Tibial nerve (tissue), 4 donors: ENCODE data around the gene DGUOK. TPM values are rescaled to one million over a fixed set of nuclear protein-coding genes. Genes with fewer than 3 reads are reported as not detected.

Experiments used
- DNase-seq, 2 donors: peaks; one replicate each; pipeline ENCODE4 v3.0.0-alpha.2; 2019; ENCODE audit warnings: low spot score in 2 of 2
- H3K27ac ChIP-seq, 4 donors: fragments of 200-600 bp; sonication (generic) in 3 of 4; one replicate each; pipeline ENCODE4 v1.5.1; 2017 to 2019; ENCODE audit warnings: mild to moderate bottlenecking in 1 of 4
- H3K27me3 ChIP-seq, 2 donors: fragments of 200-600 bp; sonication (generic) in 1 of 2; one replicate each; pipeline versions ENCODE4 v1.5.1 to v1.6.0; 2017 to 2019
- H3K36me3 ChIP-seq, 3 donors: fragments of 200-600 bp; sonication (generic); one replicate each; pipeline ENCODE4 v1.5.1; 2018 to 2019
- H3K4me1 ChIP-seq, 4 donors: fragments of 200-600 bp; sonication (generic) in 3 of 4; one replicate each; pipeline ENCODE4 v1.5.1; 2017 to 2019
- H3K4me3 ChIP-seq, 4 donors: fragments of 200-600 bp; sonication (generic) in 3 of 4; one replicate each; pipeline ENCODE4 v1.5.1; 2017 to 2019; ENCODE audit warnings: mild to moderate bottlenecking in 1 of 4, moderate library complexity in 1 of 4
- H3K9me3 ChIP-seq, 4 donors: fragments of 200-600 bp; sonication (generic) in 3 of 4; one replicate each; pipeline ENCODE4 v1.5.1; 2017 to 2019
- CTCF ChIP-seq, 5 experiments: fragments of 200-600 bp in 3 of 5; fragments of 450-650 bp in 2 of 5; sonication (generic) in 3 of 5; IDR thresholded peaks; one replicate each; pipeline ENCODE4 v1.5.1; 2016 to 2019; ENCODE audit warnings: antibody characterized with exemption in 5 of 5, mild to moderate bottlenecking in 3 of 5, moderate library complexity in 2 of 5
- EP300 ChIP-seq, 2 donors: sonication (generic); formaldehyde crosslinking; IDR thresholded peaks; one replicate each; pipeline ENCODE4 v1.6.1; 2017; ENCODE audit warnings: antibody characterized with exemption in 2 of 2, mild to moderate bottlenecking in 1 of 2
- POLR2A ChIP-seq, 2 donors: fragments of 450-650 bp; IDR thresholded peaks; one replicate each; pipeline ENCODE4 v1.6.1; 2017; ENCODE audit warnings: antibody characterized with exemption in 2 of 2, mild to moderate bottlenecking in 2 of 2, moderate library complexity in 2 of 2
- WGBS, 2 donors: methylation state at CpG; one replicate each; pipeline ENCODE4 v1.1.5; 2018; 5-methylcytosine and 5-hydroxymethylcytosine counted together
- total RNA-seq, 4 donors: library from RNA; depleted of rRNA; stranded (reverse); fragments of >200 nt; gene quantifications; one replicate each; pipeline ENCODE4 v1.1.0, GENCODE V29; 2016

DGUOK gene
- total RNA-seq, 4 donors from 2014 or later, result 36.9 to 63.9 (median 44.0) TPM

- Histone ChIP-seq H3K27me3 (no peaks in the 10 kb centered on the region), H3K4me1 (peaks cover 0 to 5% (median 1%) of the 10 kb centered on the region in 4 donors), H3K27ac (no peak overlapping the region), H3K9me3 (no peaks in the 10 kb centered on the region), H3K4me3 (no peak overlapping the region), H3K36me3 (no peaks in the 10 kb centered on the region)
- WGBS, 2 donors, result 73 to 76% methylated on average over 3 of the region's 3 CpGs
- TF ChIP-seq EP300 (IDR thresholded peaks at IDR 0.05) (no peak), POLR2A (IDR thresholded peaks at IDR 0.05) (no peak), CTCF (IDR thresholded peaks at IDR 0.05) (no peak)
- DNase-seq, result no peak
Observed at GRCh38 chr2:73993376-73993775, 66.7 kb downstream of the DGUOK start.

DNA sequence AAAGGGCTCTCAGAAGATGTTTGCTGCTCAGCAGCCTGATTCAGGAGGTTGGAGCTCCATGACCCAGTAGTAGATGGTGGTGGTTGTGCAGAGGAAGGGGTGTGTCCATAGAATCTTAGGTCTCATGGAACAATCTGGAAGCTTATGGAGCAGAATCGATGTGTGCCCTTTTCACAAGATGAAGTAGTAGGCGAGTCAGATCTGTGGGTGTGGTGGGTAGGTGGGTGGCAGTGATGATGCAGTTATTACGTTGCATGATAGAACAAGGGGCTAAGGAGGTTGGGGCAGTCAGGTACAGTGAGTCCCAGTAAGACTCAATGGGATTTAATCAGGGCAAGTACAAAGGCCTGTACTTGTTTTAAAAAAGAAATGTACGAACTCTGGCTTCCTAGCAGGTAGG lies 67.1 kb downstream of the DGUOK start:
- H3K27ac ChIP-seq, result no peak overlapping the region
- no peaks in the 10 kb centered on the region for H3K27me3 ChIP-seq
- H3K9me3 ChIP-seq, result no peaks in the 10 kb centered on the region
- no peaks in the 10 kb centered on the region for H3K36me3 ChIP-seq
- peaks cover 0 to 4% (median 0%) of the 10 kb centered on the region in 4 donors for H3K4me1 ChIP-seq
- H3K4me3 ChIP-seq, result no peak overlapping the region
- WGBS, 2 donors, result 78 to 80% methylated on average over 4 of the region's 4 CpGs
- no peak for TF ChIP-seq CTCF (IDR thresholded peaks at IDR 0.05)
- no peak for TF ChIP-seq POLR2A (IDR thresholded peaks at IDR 0.05)
- no peak for TF ChIP-seq EP300 (IDR thresholded peaks at IDR 0.05)
- no peak for DNase-seq

- DNase-seq, result no peak
- Histone ChIP-seq H3K27me3 (no peaks in the 10 kb centered on the region), H3K4me3 (no peak overlapping the region), H3K36me3 (no peaks in the 10 kb centered on the region), H3K9me3 (no peaks in the 10 kb centered on the region), H3K27ac (no peak overlapping the region), H3K4me1 (peaks cover 0 to 4% (median 0%) of the 10 kb centered on the region in 4 donors)
- 83 to 91% methylated on average over 8 of the region's 8 CpGs for WGBS, 2 donors
- no peak for TF ChIP-seq EP300 (IDR thresholded peaks at IDR 0.05)
Observed at GRCh38 chr2:73994178-73994831, 67.6 kb downstream of the DGUOK start.

GRCh38 chr2:73995810-73996209 lies 69.1 kb downstream of the DGUOK start:
- Histone ChIP-seq H3K36me3 (no peaks in the 10 kb centered on the region), H3K27ac (no peak overlapping the region), H3K27me3 (no peaks in the 10 kb centered on the region), H3K4me3 (no peak overlapping the region), H3K4me1 (peaks cover 0 to 16% (median 0%) of the 10 kb centered on the region in 4 donors), H3K9me3 (no peaks in the 10 kb centered on the region)
- TF ChIP-seq CTCF (IDR thresholded peaks at IDR 0.05) (no peak), EP300 (IDR thresholded peaks at IDR 0.05) (no peak), POLR2A (IDR thresholded peaks at IDR 0.05) (no peak)
- WGBS, 2 donors, result 87 to 97% methylated on average over 5 of the region's 5 CpGs
- no peak for DNase-seq

DNA sequence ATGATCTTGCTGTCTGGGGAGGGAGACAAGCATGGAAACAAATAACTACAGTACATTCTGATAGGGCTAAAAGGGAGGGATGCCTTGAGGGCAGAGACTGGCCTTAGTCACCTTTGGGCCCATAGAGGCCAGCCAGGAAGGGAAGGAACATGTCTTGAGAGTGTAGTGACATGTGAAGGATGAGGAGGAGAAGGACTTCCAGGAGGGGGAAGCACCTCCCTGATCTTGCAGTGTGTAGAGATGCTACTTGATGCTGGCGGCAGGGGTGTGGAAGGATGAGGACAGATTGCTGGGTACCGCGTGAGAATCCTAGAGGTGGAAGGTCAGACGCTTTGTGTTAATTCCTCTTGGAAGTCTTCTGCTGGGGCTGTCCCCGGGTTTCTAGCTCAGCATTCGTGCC lies 71.1 kb downstream of the DGUOK start:
- Histone ChIP-seq H3K4me3 (no peak overlapping the region), H3K27ac (no peak overlapping the region), H3K27me3 (no peaks in the 10 kb centered on the region), H3K9me3 (no peaks in the 10 kb centered on the region), H3K4me1 (peaks cover 0 to 30% (median 5%) of the 10 kb centered on the region in 4 donors), H3K36me3 (no peaks in the 10 kb centered on the region)
- TF ChIP-seq POLR2A (IDR thresholded peaks at IDR 0.05) (no peak), CTCF (IDR thresholded peaks at IDR 0.05) (no peak), EP300 (IDR thresholded peaks at IDR 0.05) (no peak)
- DNase-seq, result no peak
- WGBS, 2 donors, result 85 to 93% methylated on average over 6 of the region's 6 CpGs
